GM18873 (cell line): ENCODE data around the gene UBE2U.
"Not testable (repeated sequence)": the region's sequence is repeated elsewhere in the genome, so short reads cannot be mapped to it uniquely, and the experiment has no call there.

Experiments
- ATAC-seq: cut with Tn5 transposase; IDR thresholded peaks from one replicate; pipeline ENCODE4 v1.9.1; 2021; ENCODE audit warnings: mild to moderate bottlenecking, moderate library complexity, moderate number of reproducible peaks; ENCODE audit not compliant: unreplicated experiment, low FRiP score

UBE2U gene

GRCh38 chr1:64187646-64188045, 15.8 kb upstream of the UBE2U start:
- ATAC-seq: no peak

GRCh38 chr1:64192290-64192689, 11.1 kb upstream of the UBE2U start:
- ATAC-seq: no peak

GRCh38 chr1:64194168-64195080, 9.0 kb upstream of the UBE2U start:
- no peak for ATAC-seq

- no peak for ATAC-seq
Observed at GRCh38 chr1:64195081-64195395, 8.4 kb upstream of the UBE2U start.

DNA sequence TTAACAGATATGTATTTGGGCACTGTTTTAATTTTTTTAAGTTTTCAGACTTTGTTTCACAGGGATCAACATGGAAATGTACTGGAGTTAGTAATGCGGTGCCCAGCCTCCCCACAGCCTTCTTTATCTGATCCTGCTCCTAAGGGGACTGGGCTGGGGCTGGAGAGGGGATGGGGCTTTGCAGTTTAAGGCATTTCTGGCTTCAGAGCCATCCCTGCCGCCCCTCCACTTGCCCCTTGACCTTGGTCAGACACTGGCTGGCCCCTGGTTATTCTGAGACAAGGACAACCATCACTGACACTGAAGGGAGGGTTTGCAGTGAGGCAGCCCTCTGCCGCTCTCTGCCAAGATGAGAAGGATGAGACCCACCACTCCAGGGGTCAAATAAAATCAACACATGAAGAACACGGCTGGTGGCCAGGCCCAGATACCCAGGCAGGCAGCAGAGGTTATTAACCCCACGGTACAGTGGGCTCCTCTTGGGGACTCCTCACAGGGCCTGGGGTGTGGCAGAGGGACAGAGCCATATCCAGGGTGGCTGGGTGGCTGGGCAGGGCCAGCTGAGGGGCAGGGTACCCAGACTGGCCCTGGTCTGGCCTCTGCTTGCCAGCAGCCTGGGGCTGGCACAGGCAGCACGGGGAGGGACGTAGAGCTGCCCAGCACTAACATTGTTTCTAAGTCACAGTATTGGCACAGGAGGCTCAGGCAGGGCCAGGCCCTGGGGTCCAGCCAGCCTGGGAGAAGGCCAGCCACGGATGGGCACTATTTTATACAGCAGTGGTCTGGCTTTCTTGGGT, 7.2 kb upstream of the UBE2U start:
- no peak for ATAC-seq

DNA sequence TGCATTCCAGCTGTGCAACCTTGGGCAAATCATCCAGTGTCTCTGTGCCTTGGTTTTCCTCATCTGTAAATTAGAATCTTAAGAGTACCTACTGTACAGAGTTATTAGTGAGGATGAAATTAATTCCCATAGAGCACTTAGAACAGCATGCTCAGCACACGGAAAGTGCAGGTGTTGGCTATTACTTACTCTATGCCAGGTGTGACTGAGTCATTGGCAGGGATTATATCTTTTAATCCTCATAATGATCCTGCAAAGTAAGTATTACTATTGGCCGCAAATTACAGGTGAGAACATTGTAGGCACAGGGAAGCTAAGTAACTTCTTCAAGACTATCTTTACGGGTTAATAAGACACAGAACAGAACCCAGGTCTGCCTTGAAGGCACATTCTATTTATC, 6.3 kb upstream of the UBE2U start:
- no peak for ATAC-seq

- no peak for ATAC-seq
Observed at GRCh38 chr1:64199154-64199553, 4.3 kb upstream of the UBE2U start.

DNA sequence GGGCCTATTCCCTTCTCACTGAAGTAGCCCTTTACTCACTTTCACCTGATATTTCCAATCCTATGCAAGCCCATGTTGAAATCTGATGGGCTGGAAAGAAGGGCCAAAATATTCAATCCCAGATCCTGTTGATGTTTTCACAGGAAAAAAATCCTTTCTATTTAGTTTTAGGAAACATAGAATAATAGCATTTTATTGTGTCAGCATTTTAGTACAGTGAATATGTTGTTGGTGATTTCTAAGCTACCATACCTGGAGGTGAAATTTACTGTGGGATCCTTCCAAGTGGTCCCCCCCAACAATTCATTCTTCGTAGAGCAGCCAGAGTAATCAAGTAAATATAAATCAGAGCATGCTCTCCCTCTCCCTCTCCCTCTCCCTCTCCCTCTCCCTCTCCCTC, 3.4 kb upstream of the UBE2U start:
- ATAC-seq: no peak

DNA sequence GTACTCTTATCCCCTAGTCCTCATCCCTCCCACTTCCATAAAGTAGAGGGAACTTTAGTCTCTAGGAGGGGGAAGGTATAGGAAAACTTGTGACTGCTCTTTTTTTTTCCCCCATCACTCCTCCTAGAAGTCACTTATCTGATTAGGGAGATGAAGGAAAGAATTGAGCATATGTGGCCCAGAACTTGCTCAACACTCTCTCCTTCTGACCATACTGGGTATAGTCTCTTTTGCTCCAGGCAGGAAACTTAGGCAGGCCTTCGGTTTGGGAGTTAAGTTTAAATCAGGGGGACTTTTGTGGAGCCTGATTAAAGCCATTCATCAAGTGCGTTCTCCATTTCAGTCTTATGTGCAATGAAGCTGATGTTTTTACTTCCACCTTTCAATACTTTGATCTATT, 5.8 kb downstream of the UBE2U start:
- no peak for ATAC-seq

DNA sequence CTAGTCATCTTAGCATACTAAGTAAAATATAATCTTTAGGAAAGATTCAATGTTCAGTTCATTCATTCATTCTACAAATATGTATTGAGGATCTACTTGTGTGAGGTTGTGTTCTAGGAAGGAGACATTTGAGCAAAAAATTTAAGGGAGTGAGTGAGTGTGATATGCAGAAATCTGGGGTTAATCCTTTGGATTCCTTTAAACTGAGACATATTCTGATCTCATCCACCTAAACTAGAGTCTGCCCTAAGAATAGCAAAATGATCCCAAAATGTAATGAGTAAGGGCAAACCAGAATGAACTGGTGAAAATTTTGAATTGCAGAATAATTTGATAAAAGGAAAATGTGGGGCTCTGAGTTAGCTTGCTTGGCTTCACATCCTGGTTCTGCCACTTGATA, 8.6 kb downstream of the UBE2U start:
- no peak for ATAC-seq

- no peak for ATAC-seq
Observed at GRCh38 chr1:64215576-64215975, 12.2 kb downstream of the UBE2U start.

GRCh38 chr1:64220241-64220640, 16.8 kb downstream of the UBE2U start:
- ATAC-seq: no peak

- no peak for ATAC-seq
Observed at GRCh38 chr1:64223329-64224151, 20.1 kb downstream of the UBE2U start.

DNA sequence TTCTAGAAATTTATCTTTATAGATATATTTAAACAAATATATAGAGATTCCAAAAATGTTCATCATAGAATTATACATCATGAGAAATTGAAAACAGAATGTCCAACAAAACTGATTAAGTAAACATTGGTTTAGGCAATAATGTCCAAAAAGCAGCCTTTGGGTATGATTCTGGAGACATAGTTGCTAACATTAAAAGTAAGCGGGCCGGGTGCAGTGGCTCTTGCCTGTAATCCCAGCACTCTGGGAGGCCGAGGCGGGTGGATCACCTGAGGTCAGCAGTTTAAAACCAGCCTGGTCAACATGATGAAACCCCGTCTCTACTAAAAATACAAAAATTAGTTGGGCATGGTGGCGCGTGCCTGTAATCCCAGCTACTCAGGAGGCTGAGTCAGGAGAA, 20.8 kb downstream of the UBE2U start:
- not testable (repeated sequence) for ATAC-seq

GRCh38 chr1:64228167-64228957, 24.9 kb downstream of the UBE2U start:
- ATAC-seq: no peak

DNA sequence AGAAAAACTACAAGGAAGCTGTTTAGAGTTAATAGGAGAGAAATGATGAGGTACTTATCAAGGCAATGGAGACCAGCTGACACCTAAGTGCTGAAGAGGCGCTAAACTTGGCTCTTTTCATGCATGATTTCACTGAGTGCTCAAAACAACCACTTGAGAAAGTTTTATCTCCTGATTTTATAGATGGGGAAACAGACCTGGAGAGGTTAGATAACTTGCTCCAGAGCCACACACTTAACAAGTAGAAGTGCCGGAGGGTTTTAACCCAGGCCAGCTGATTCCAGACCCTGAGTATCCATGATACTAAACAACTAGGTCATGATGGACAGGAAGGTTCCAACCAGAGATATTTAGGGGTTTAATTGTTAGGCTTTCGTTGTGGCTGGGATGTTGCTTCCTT, 25.9 kb downstream of the UBE2U start:
- no peak for ATAC-seq

GRCh38 chr1:64231153-64231552, 27.7 kb downstream of the UBE2U start:
- no peak for ATAC-seq

DNA sequence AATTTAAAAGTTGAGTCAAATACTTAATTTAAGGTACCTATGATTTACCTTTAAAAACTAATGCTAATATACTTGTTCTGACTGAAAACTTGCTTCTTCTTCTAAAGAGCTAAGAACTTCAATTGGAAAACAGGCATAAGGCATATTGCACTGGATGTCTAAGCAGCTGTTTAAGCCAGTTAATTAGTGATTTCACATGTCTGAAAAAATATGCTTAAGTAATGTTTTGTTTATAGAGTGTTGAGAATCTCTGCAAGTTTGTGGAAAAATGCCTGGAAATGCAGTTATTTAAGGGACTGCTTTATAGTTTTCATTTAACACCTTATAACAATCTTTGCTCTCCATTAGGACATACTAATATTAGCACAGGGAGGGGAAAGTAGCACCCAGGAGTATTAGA, 28.2 kb downstream of the UBE2U start:
- no peak for ATAC-seq

DNA sequence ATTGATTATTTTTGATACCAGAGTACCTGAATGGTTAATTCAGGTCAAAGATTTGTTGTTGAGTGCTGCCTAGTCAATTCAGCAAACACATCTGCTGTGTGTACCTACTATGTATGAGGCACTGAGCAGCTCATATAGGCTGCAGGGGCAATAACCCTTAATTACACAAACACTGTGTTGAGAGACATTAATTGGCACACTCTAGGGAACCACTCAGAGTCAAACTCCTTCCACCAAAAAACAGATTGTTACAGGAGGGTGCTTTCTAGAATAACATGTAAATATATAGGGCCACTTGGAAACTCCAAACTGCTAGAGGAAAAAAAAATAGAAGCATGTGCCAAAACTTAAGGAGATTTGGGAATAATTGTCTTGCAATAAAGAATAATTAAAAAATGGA, 31.3 kb downstream of the UBE2U start:
- no peak for ATAC-seq

- ATAC-seq: no peak
Observed at GRCh38 chr1:64235181-64235580, 31.8 kb downstream of the UBE2U start.
